Prostate gland (tissue), 2 donors: ENCODE data around the gene MCF2L2. TPM values are rescaled to one million over a fixed set of nuclear protein-coding genes. Genes with fewer than 3 reads are reported as not detected.

ENCODE experiments used
- DNase-seq: peaks from one replicate; pipeline ENCODE4 v3.0.0-alpha.2; 2019; ENCODE audit warnings: low spot score
- H3K27ac ChIP-seq, 2 donors: fragments of 200-600 bp; sonication (generic); 2 replicates each; pipeline ENCODE4 v1.5.1; 2017 to 2019
- H3K27me3 ChIP-seq: fragments of 200-600 bp; sonication (generic); replicated peaks from 2 replicates; pipeline ENCODE4 v1.5.1; 2019; ENCODE audit not compliant: insufficient read depth
- H3K36me3 ChIP-seq, 2 donors: fragments of 200-600 bp; sonication (generic); 1 replicate in 1 of 2; 2 replicates in 1 of 2; pipeline versions ENCODE4 v1.5.1 to v1.8.1; 2017 to 2019
- H3K4me1 ChIP-seq: fragments of 200-600 bp; sonication (generic); replicated peaks from 2 replicates; pipeline ENCODE4 v1.5.1; 2019
- H3K4me3 ChIP-seq, 2 donors: fragments of 200-600 bp; sonication (generic); 2 replicates each; pipeline ENCODE4 v1.5.1; 2017 to 2019
- H3K9me3 ChIP-seq: fragments of 200-600 bp; sonication (generic); 2 replicates; pipeline ENCODE4 v1.5.1; 2017
- POLR2A ChIP-seq: fragments of 450-650 bp; IDR thresholded peaks from one replicate; pipeline ENCODE4 v1.6.1; 2016; ENCODE audit warnings: antibody characterized with exemption, mild to moderate bottlenecking
- POLR2AphosphoS5 ChIP-seq: sonication (generic); formaldehyde crosslinking; IDR thresholded peaks from one replicate; pipeline ENCODE4 v1.6.1; 2017; ENCODE audit warnings: antibody characterized with exemption
- WGBS: methylation state at CpG from one replicate; pipeline ENCODE4 v1.1.5; 2018; 5-methylcytosine and 5-hydroxymethylcytosine counted together
- intact Hi-C: fragments of 100-400 bp; cut with DNase I; formaldehyde crosslinking; loops from one replicate; pipeline ENCODE4 v1.14.2; 2022
- total RNA-seq, 2 donors: library from RNA; depleted of rRNA; stranded (reverse); fragments of >200 nt; gene quantifications; one replicate each; pipeline ENCODE4 v1.1.0, GENCODE V29; 2016
- TF ChIP-seq, protein P1 (sequence below), 4 experiments: fragments of 200-600 bp in 2 of 4; fragments of 450-650 bp in 2 of 4; sonication (generic) in 2 of 4; IDR thresholded peaks; 1 replicate in 3 of 4; 2 replicates in 1 of 4; pipeline ENCODE4 v1.5.1; 2016 to 2019; ENCODE audit warnings: antibody characterized with exemption in 4 of 4, mild to moderate bottlenecking in 2 of 4, moderate library complexity in 2 of 4

MCF2L2 gene
- total RNA-seq, 2 donors from 2014 or later = 0.41 to 4.0 TPM

DNA sequence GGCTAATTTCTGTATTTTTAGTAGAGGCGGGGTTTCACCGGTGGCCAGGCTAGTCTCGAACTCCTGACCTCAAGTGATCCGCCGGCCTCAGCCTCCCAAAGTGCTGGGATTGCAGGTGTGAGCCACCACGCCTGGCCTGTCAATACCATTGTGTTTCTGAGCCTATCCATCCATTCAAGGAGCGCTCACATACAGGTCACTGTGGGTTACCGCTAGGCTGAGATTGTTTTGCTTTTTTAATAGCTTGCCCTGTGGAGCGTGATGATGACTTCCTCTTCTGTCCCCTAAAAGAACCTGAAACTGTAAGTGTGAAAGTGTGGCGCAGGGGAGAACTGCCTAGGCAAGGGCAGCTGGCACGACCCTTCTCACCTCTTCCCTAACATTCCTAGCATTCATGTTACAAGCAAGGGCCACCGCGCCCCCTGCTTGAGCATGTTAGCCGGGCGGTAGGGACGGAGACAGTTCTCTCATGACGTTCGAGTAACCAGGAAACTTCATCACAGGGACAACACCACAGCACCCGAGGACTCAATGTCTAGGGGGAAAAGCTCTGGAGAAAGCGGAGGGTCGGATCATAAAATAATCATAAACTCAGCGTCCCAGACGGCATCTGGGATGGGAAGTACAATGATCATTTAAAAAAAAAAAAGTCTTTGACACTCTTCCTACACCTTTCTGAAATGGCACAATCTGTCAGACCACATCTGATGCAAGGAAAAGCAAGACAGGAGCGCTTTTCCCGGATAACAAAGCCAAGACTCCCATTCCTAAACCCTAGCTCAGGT, 266.7 kb downstream of the MCF2L2 start:
- Histone ChIP-seq H3K27ac (no peak overlapping the region), H3K27me3 (no peaks in the 10 kb centered on the region), H3K4me3 (peak overlapping the region; percentile 38 to 42), H3K36me3 (no peaks in the 10 kb centered on the region), H3K9me3 (no peaks in the 10 kb centered on the region), H3K4me1 (no peaks in the 10 kb centered on the region)
- 38% methylated on average over 25 of the region's 25 CpGs for WGBS
- TF ChIP-seq, protein P1, sequence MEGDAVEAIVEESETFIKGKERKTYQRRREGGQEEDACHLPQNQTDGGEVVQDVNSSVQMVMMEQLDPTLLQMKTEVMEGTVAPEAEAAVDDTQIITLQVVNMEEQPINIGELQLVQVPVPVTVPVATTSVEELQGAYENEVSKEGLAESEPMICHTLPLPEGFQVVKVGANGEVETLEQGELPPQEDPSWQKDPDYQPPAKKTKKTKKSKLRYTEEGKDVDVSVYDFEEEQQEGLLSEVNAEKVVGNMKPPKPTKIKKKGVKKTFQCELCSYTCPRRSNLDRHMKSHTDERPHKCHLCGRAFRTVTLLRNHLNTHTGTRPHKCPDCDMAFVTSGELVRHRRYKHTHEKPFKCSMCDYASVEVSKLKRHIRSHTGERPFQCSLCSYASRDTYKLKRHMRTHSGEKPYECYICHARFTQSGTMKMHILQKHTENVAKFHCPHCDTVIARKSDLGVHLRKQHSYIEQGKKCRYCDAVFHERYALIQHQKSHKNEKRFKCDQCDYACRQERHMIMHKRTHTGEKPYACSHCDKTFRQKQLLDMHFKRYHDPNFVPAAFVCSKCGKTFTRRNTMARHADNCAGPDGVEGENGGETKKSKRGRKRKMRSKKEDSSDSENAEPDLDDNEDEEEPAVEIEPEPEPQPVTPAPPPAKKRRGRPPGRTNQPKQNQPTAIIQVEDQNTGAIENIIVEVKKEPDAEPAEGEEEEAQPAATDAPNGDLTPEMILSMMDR (IDR thresholded peaks at IDR 0.05) = no peak
- TF ChIP-seq POLR2AphosphoS5 (no peak), POLR2A (no peak)
- intact Hi-C loops = no loop called here
- DNase-seq = peak; percentile 18

DNA sequence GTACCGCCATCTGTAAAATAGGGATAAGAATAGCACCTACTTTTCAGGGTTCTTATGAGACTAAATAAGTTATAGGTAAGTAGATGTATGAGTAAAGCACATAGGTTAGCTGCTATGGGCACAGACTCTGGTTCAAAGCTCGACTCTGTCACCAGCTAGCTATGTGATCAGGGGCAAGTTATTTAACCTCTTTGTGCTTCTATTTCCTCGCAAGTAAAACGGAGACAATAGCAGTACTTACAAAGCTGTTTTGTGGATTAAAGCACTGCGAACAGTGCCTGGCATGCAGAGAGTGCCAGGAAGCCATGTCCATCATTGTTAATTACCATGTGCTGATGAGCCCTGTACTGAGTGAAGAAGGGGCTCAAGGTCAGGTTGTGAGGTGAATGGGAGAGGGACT, 267.8 kb downstream of the MCF2L2 start:
- intact Hi-C loops = no loop called here

DNA sequence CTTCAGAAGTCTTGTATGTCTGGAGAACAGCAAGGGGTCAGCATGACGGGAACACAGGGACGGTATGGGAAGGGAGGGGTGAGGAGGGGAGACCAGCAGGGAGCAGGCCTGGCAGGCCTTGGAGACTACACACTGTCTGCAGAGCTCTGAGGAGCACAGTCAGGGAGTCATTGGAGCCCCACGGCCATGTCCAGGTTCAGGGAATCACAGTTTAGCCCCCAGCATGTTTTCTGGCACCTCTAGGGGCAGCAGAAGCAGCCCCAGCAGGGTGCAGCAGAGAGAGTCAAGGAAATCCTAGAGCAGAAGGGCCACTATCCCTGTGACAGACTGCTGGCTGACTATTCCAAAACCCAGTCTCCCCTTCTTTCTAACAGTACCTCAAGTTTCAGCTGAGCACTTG, 269.1 kb downstream of the MCF2L2 start:
- Histone ChIP-seq H3K9me3 (no peaks in the 10 kb centered on the region), H3K27me3 (no peaks in the 10 kb centered on the region)
- TF ChIP-seq POLR2A (no peak), POLR2AphosphoS5 (no peak)
- TF ChIP-seq, protein P1 (IDR thresholded peaks at IDR 0.05) = no peak

More for the DNA sequence above, 267.8 kb downstream of the MCF2L2 start:
- WGBS = 79% methylated on average over 5 of the region's 5 CpGs
- H3K36me3 ChIP-seq = no peaks in the 10 kb centered on the region
- no peak overlapping the region for H3K4me3 ChIP-seq
- TF ChIP-seq POLR2A (no peak), POLR2AphosphoS5 (no peak)
- TF ChIP-seq, protein P1 (IDR thresholded peaks at IDR 0.05) = no peak
- H3K27me3 ChIP-seq = no peaks in the 10 kb centered on the region
- no peak for DNase-seq
- no peaks in the 10 kb centered on the region for H3K4me1 ChIP-seq
- H3K27ac ChIP-seq = no peak overlapping the region
- H3K9me3 ChIP-seq = no peaks in the 10 kb centered on the region

GRCh38 chr3:183158551-183159006, 269.8 kb downstream of the MCF2L2 start:
- H3K4me1 ChIP-seq = no peaks in the 10 kb centered on the region
- no peak overlapping the region for H3K4me3 ChIP-seq
- no peak for DNase-seq
- intact Hi-C loops = no loop called here
- no peaks in the 10 kb centered on the region for H3K9me3 ChIP-seq
- no peaks in the 10 kb centered on the region for H3K36me3 ChIP-seq
- no peaks in the 10 kb centered on the region for H3K27me3 ChIP-seq
- no peak for TF ChIP-seq POLR2A
- no peak for TF ChIP-seq POLR2AphosphoS5
- TF ChIP-seq, protein P1 (IDR thresholded peaks at IDR 0.05) = no peak
- H3K27ac ChIP-seq = no peak overlapping the region
- 86% methylated on average over 3 of the region's 3 CpGs for WGBS

More for the DNA sequence above, 269.1 kb downstream of the MCF2L2 start:
- Histone ChIP-seq H3K4me3 (no peak overlapping the region), H3K36me3 (no peaks in the 10 kb centered on the region), H3K4me1 (no peaks in the 10 kb centered on the region), H3K27ac (no peak overlapping the region)
- DNase-seq = no peak
- WGBS = 84% methylated on average over 3 of the region's 3 CpGs
- intact Hi-C loops = no loop called here

- H3K4me1 ChIP-seq = no peaks in the 10 kb centered on the region
- no peaks in the 10 kb centered on the region for H3K9me3 ChIP-seq
- no peaks in the 10 kb centered on the region for H3K27me3 ChIP-seq
- TF ChIP-seq, protein P1 (IDR thresholded peaks at IDR 0.05) = no peak
- no peak for TF ChIP-seq POLR2AphosphoS5
- no peak for TF ChIP-seq POLR2A
- WGBS = 97% methylated on average over 2 of the region's 2 CpGs
- DNase-seq = no peak
- intact Hi-C loops = no loop called here
- H3K27ac ChIP-seq = no peak overlapping the region
- H3K4me3 ChIP-seq = no peak overlapping the region
- H3K36me3 ChIP-seq = no peaks in the 10 kb centered on the region
Measured at GRCh38 chr3:183158113-183158512, 270.3 kb downstream of the MCF2L2 start.
